Cardiac muscle cell (in vitro differentiated cells and primary cell): ENCODE measurements around the gene KMT5B. TPM values are rescaled to one million over a fixed set of nuclear protein-coding genes. Genes with fewer than 3 reads are reported as not detected.

ENCODE experiments used
- DNase-seq, 2 donors: peaks; one replicate each; pipeline versions ENCODE4 v3.0.0 to v3.0.0-alpha.2; 2010 to 2017; ENCODE audit warnings: low read depth in 1 of 2, low spot score in 1 of 2
- H3K27ac ChIP-seq: fragments of 200-600 bp; sonication (generic); 2 replicates; pipeline ENCODE4 v1.5.1; 2016
- H3K27me3 ChIP-seq: fragments of 200-600 bp; sonication (generic); 2 replicates; pipeline ENCODE4 v1.6.0; 2016; ENCODE audit warnings: control low read depth
- H3K36me3 ChIP-seq: fragments of 200-600 bp; sonication (generic); 2 replicates; pipeline ENCODE4 v1.5.1; 2016; ENCODE audit warnings: control low read depth
- H3K4me1 ChIP-seq: fragments of 200-600 bp; sonication (generic); 2 replicates; pipeline ENCODE4 v1.8.1; 2017; ENCODE audit warnings: low read depth, mild to moderate bottlenecking, mixed run types
- H3K4me3 ChIP-seq: fragments of 200-600 bp; sonication (generic); 2 replicates; pipeline ENCODE4 v1.5.1; 2016; ENCODE audit warnings: mild to moderate bottlenecking
- H3K9me3 ChIP-seq: fragments of 200-600 bp; sonication (generic); 2 replicates; pipeline ENCODE4 v1.5.1; 2017; ENCODE audit warnings: low read depth, mild to moderate bottlenecking, control low read depth
- CTCF ChIP-seq: IDR thresholded peaks from 2 replicates; pipeline ENCODE4 v1.5.1; 2012; ENCODE audit warnings: low read depth, mild to moderate bottlenecking, low read length
- polyA plus RNA-seq: library from polyadenylated mRNA; unstranded; fragments of >200 nt; fragmentation: Nextera tagmentation; extraction: Ambion mirVana; gene quantifications from 2 replicates; pipeline ENCODE4 v1.2.1, GENCODE V29; 2016
- total RNA-seq: library from RNA; depleted of rRNA; stranded (reverse); fragments of >200 nt; gene quantifications from 2 replicates; pipeline ENCODE4 v1.2.3, GENCODE V29; 2016

Gene KMT5B
- total and polyA plus RNA-seq, 2 experiments from 2014 or later = 34.1 to 36.7 TPM

- peak overlapping the region; percentile 100 for H3K27ac ChIP-seq
- no peaks in the 10 kb centered on the region for H3K9me3 ChIP-seq
- H3K36me3 ChIP-seq = no peaks in the 10 kb centered on the region
- no peak for TF ChIP-seq CTCF
- H3K27me3 ChIP-seq = no peaks in the 10 kb centered on the region
- H3K4me3 ChIP-seq = peak overlapping the region; percentile 94
- peaks cover 11% of the 10 kb centered on the region for H3K4me1 ChIP-seq
- peak; percentile 87 for DNase-seq
Measured at GRCh38 chr11:68212421-68213134, 518 bp downstream of the KMT5B start.

- H3K9me3 ChIP-seq = no peaks in the 10 kb centered on the region
- no peak overlapping the region for H3K27ac ChIP-seq
- no peaks in the 10 kb centered on the region for H3K36me3 ChIP-seq
- no peak for TF ChIP-seq CTCF
- DNase-seq = no peak
- H3K4me1 ChIP-seq = peaks cover 11% of the 10 kb centered on the region
- peak overlapping the region; percentile 94 for H3K4me3 ChIP-seq
- H3K27me3 ChIP-seq = no peaks in the 10 kb centered on the region
Measured at GRCh38 chr11:68211546-68211945, 1.6 kb downstream of the KMT5B start.

- peaks cover 5% of the 10 kb centered on the region for H3K4me1 ChIP-seq
- H3K4me3 ChIP-seq = no peak overlapping the region
- peak; percentile 88 for TF ChIP-seq CTCF
- no peaks in the 10 kb centered on the region for H3K9me3 ChIP-seq
- H3K27ac ChIP-seq = no peak overlapping the region
- no peaks in the 10 kb centered on the region for H3K27me3 ChIP-seq
- DNase-seq = peak; percentile 74 to 76
- no peaks in the 10 kb centered on the region for H3K36me3 ChIP-seq
Measured at GRCh38 chr11:68206211-68206610, 6.9 kb downstream of the KMT5B start.

GRCh38 chr11:68204402-68204801 is 8.7 kb downstream of the KMT5B start:
- Histone ChIP-seq H3K4me3 (no peak overlapping the region), H3K9me3 (no peaks in the 10 kb centered on the region), H3K36me3 (no peaks in the 10 kb centered on the region), H3K27me3 (no peaks in the 10 kb centered on the region), H3K27ac (peak overlapping the region; percentile 5), H3K4me1 (peaks cover 18% of the 10 kb centered on the region)
- no peak for DNase-seq
- TF ChIP-seq CTCF = no peak

- peaks cover 19% of the 10 kb centered on the region for H3K4me1 ChIP-seq
- H3K9me3 ChIP-seq = no peaks in the 10 kb centered on the region
- no peak for TF ChIP-seq CTCF
- H3K36me3 ChIP-seq = no peaks in the 10 kb centered on the region
- no peak overlapping the region for H3K4me3 ChIP-seq
- H3K27ac ChIP-seq = no peak overlapping the region
- no peak for DNase-seq
- H3K27me3 ChIP-seq = no peaks in the 10 kb centered on the region
Measured at GRCh38 chr11:68202165-68202564, 10.9 kb downstream of the KMT5B start.
